Mesenchymal stem cell (in vitro differentiated cells and primary cell): Measurements from ENCODE around the gene FGF14.

Source experiments
- DNase-seq: peaks from one replicate; pipeline ENCODE4 v3.0.0-alpha.2; 2013
- H2AFZ ChIP-seq: one replicate; pipeline ENCODE4 v1.6.1; 2013; ENCODE audit warnings: low read depth, mild to moderate bottlenecking, control low read depth, inconsistent platforms, low read length, moderate library complexity
- H2AK5ac ChIP-seq: 2 replicates; pipeline ENCODE4 v1.6.1; 2013; ENCODE audit warnings: low read length, moderate library complexity, mild to moderate bottlenecking, inconsistent platforms; ENCODE audit not compliant: severe bottlenecking
- H2BK120ac ChIP-seq: one replicate; pipeline ENCODE4 v1.6.1; 2013; ENCODE audit warnings: low read depth, mild to moderate bottlenecking, inconsistent platforms, low read length, moderate library complexity
- H2BK12ac ChIP-seq, 2 experiments: one replicate each; pipeline ENCODE4 v1.6.1; 2013; ENCODE audit warnings: inconsistent platforms in 2 of 2, low read length in 2 of 2, mild to moderate bottlenecking in 2 of 2, moderate library complexity in 2 of 2, control low read depth in 1 of 2
- H2BK15ac ChIP-seq: one replicate; pipeline ENCODE4 v1.6.1; 2013; ENCODE audit warnings: mild to moderate bottlenecking, low read depth, inconsistent platforms; ENCODE audit not compliant: poor library complexity, severe bottlenecking
- H2BK5ac ChIP-seq: 2 replicates; pipeline ENCODE4 v1.6.1; 2013; ENCODE audit warnings: low read depth, mild to moderate bottlenecking, low read length, control low read depth, inconsistent platforms; ENCODE audit not compliant: poor library complexity, severe bottlenecking
- H3K14ac ChIP-seq, 2 experiments: one replicate each; pipeline ENCODE4 v1.6.1; 2013; ENCODE audit warnings: inconsistent platforms in 2 of 2, low read length in 2 of 2, control low read depth in 1 of 2, mild to moderate bottlenecking in 1 of 2, moderate library complexity in 1 of 2
- H3K18ac ChIP-seq, 2 experiments: one replicate each; pipeline ENCODE4 v1.6.1; 2013; ENCODE audit warnings: inconsistent platforms in 2 of 2, low read length in 2 of 2, control low read depth in 1 of 2, low read depth in 1 of 2, mild to moderate bottlenecking in 1 of 2
- H3K23ac ChIP-seq, 2 experiments: one replicate each; pipeline ENCODE4 v1.6.1; 2013; ENCODE audit warnings: inconsistent platforms in 2 of 2, low read length in 2 of 2, mild to moderate bottlenecking in 2 of 2, moderate library complexity in 2 of 2, control low read depth in 1 of 2
- H3K27ac ChIP-seq: 2 replicates; pipeline ENCODE4 v1.5.1; 2013; ENCODE audit warnings: mild to moderate bottlenecking, moderate library complexity, low read length, control low read depth, inconsistent platforms; ENCODE audit not compliant: poor library complexity, severe bottlenecking
- H3K27me3 ChIP-seq, 2 experiments: 2 replicates each; pipeline versions ENCODE4 v1.6.1 to v1.7.0; 2013; ENCODE audit warnings: low read length in 2 of 2, mild to moderate bottlenecking in 2 of 2, moderate library complexity in 2 of 2, control low read depth in 1 of 2, inconsistent platforms in 1 of 2; ENCODE audit not compliant: control insufficient read depth in 1 of 2, insufficient read depth in 1 of 2
- H3K36me3 ChIP-seq, 2 experiments: 2 replicates each; pipeline versions ENCODE4 v1.6.1 to v1.7.0; 2013; ENCODE audit warnings: low read length in 2 of 2, control low read depth in 1 of 2, inconsistent platforms in 1 of 2, low read depth in 1 of 2, mild to moderate bottlenecking in 1 of 2; ENCODE audit not compliant: insufficient read depth in 2 of 2, control insufficient read depth in 1 of 2
- H3K4ac ChIP-seq, 2 experiments: one replicate each; pipeline ENCODE4 v1.6.1; 2013; ENCODE audit warnings: inconsistent platforms in 2 of 2, low read length in 2 of 2, mild to moderate bottlenecking in 2 of 2, moderate library complexity in 2 of 2, control low read depth in 1 of 2, low read depth in 1 of 2
- H3K4me1 ChIP-seq: 2 replicates; pipeline ENCODE4 v1.6.1; 2013; ENCODE audit warnings: low read depth, low read length, control low read depth; ENCODE audit not compliant: control insufficient read depth, insufficient read depth
- H3K4me2 ChIP-seq: 2 replicates; pipeline ENCODE4 v1.6.1; 2013; ENCODE audit warnings: low read length, mild to moderate bottlenecking, inconsistent platforms; ENCODE audit not compliant: poor library complexity, severe bottlenecking
- H3K4me3 ChIP-seq, 2 experiments: 2 replicates each; pipeline versions ENCODE4 v1.5.1 to v1.7.0; 2013; ENCODE audit warnings: low read length in 2 of 2, mild to moderate bottlenecking in 2 of 2, control low read depth in 1 of 2, low read depth in 1 of 2; ENCODE audit not compliant: insufficient read depth in 1 of 2
- H3K79me1 ChIP-seq: replicated peaks from 2 replicates; pipeline ENCODE4 v1.6.1; 2013; ENCODE audit warnings: mild to moderate bottlenecking, control low read depth, low read length, inconsistent platforms; ENCODE audit not compliant: poor library complexity, severe bottlenecking
- H3K9ac ChIP-seq: 2 replicates; pipeline ENCODE4 v1.7.0; 2013; ENCODE audit warnings: mild to moderate bottlenecking, low read length, moderate library complexity
- H3K9me3 ChIP-seq: 2 replicates; pipeline ENCODE4 v1.7.0; 2013; ENCODE audit warnings: mild to moderate bottlenecking, low read length; ENCODE audit not compliant: control insufficient read depth
- H4K8ac ChIP-seq: one replicate; pipeline ENCODE4 v1.6.1; 2013; ENCODE audit warnings: inconsistent platforms, mild to moderate bottlenecking, low read length, moderate library complexity
- H4K91ac ChIP-seq: one replicate; pipeline ENCODE4 v1.6.1; 2013; ENCODE audit warnings: mild to moderate bottlenecking, low read length, inconsistent platforms
- WGBS: methylation state at CpG from one replicate; pipeline ENCODE4 v1.1.7; 2013; ENCODE audit warnings: mixed read lengths; 5-methylcytosine and 5-hydroxymethylcytosine counted together

The FGF14 gene

GRCh38 chr13:102021777-102022176 lies 380.1 kb downstream of the FGF14 start:
- Histone ChIP-seq H3K36me3 (no peaks in the 10 kb centered on the region), H2BK5ac (no peak overlapping the region), H3K14ac (no peak overlapping the region)

GRCh38 chr13:102020611-102021216 lies 381.1 kb downstream of the FGF14 start:
- no peak overlapping the region for H2AFZ ChIP-seq
- no peak overlapping the region for H3K4ac ChIP-seq
- no peak overlapping the region for H3K23ac ChIP-seq
- no peaks in the 10 kb centered on the region for H3K4me1 ChIP-seq
- no peak overlapping the region for H3K14ac ChIP-seq
- H2BK120ac ChIP-seq: no peak overlapping the region
- DNase-seq: no peak
- H2BK12ac ChIP-seq: no peak overlapping the region
- no peak overlapping the region for H3K27ac ChIP-seq
- no peak overlapping the region for H2BK15ac ChIP-seq
- no peak overlapping the region for H3K9ac ChIP-seq
- H3K27me3 ChIP-seq: no peaks in the 10 kb centered on the region
- H3K9me3 ChIP-seq: peaks cover 49% of the 10 kb centered on the region
- no peak overlapping the region for H2BK5ac ChIP-seq
- no peak overlapping the region for H4K91ac ChIP-seq
- H3K36me3 ChIP-seq: no peaks in the 10 kb centered on the region
- H3K4me3 ChIP-seq: no peak overlapping the region
- H3K4me2 ChIP-seq: no peak overlapping the region
- no peaks in the 10 kb centered on the region for H3K79me1 ChIP-seq
- no peak overlapping the region for H4K8ac ChIP-seq
- H2AK5ac ChIP-seq: no peak overlapping the region
- 78% methylated on average over 4 of the region's 4 CpGs for WGBS
- no peak overlapping the region for H3K18ac ChIP-seq

More at GRCh38 chr13:102021777-102022176, 380.1 kb downstream of the FGF14 start:
- DNase-seq: no peak
- no peak overlapping the region for H4K8ac ChIP-seq
- H3K9me3 ChIP-seq: peaks cover 44% of the 10 kb centered on the region
- H3K79me1 ChIP-seq: no peaks in the 10 kb centered on the region
- no peak overlapping the region for H3K4me3 ChIP-seq
- H3K23ac ChIP-seq: no peak overlapping the region
- WGBS: 77% methylated on average over 2 of the region's 2 CpGs
- H3K4me2 ChIP-seq: no peak overlapping the region
- no peak overlapping the region for H4K91ac ChIP-seq
- H2BK12ac ChIP-seq: no peak overlapping the region
- H2AK5ac ChIP-seq: no peak overlapping the region
- H3K4me1 ChIP-seq: no peaks in the 10 kb centered on the region
- no peak overlapping the region for H3K27ac ChIP-seq
- H3K4ac ChIP-seq: no peak overlapping the region
- H2BK15ac ChIP-seq: no peak overlapping the region
- H3K9ac ChIP-seq: no peak overlapping the region
- H2AFZ ChIP-seq: no peak overlapping the region
- no peak overlapping the region for H3K18ac ChIP-seq
- no peaks in the 10 kb centered on the region for H3K27me3 ChIP-seq
- no peak overlapping the region for H2BK120ac ChIP-seq

DNA sequence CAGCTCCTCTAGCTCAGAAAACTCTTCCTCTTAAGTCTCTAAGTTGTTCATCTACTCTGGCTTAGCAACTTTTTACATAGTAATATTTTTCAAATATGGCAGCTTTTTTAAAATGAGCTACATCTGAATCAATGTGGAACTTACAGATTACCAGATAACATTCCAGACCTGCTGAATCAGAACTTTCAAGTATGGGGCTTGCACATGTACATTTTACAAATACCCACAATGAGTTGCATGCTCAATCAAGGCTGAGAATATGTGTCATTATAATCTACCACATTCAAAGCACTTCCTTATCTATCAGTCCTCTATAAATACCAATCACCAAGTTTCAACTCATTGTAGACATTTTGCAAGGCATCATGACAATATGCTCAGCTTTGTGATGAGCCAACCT lies 383.1 kb downstream of the FGF14 start:
- no peak overlapping the region for H3K4me2 ChIP-seq
- H2BK12ac ChIP-seq: no peak overlapping the region
- H3K4me1 ChIP-seq: no peaks in the 10 kb centered on the region
- H4K91ac ChIP-seq: no peak overlapping the region
- H3K4me3 ChIP-seq: no peak overlapping the region
- no peak overlapping the region for H3K9ac ChIP-seq
- H2AFZ ChIP-seq: no peak overlapping the region
- H2BK5ac ChIP-seq: no peak overlapping the region
- no peak overlapping the region for H3K23ac ChIP-seq
- H2BK15ac ChIP-seq: no peak overlapping the region
- no peak overlapping the region for H3K14ac ChIP-seq
- no peak overlapping the region for H3K27ac ChIP-seq
- no peak overlapping the region for H2BK120ac ChIP-seq
- DNase-seq: no peak
- no peaks in the 10 kb centered on the region for H3K27me3 ChIP-seq
- H2AK5ac ChIP-seq: no peak overlapping the region
- H3K4ac ChIP-seq: no peak overlapping the region
- H3K18ac ChIP-seq: no peak overlapping the region
- H4K8ac ChIP-seq: no peak overlapping the region
- H3K9me3 ChIP-seq: peaks cover 49% of the 10 kb centered on the region
- no peaks in the 10 kb centered on the region for H3K36me3 ChIP-seq
- no peaks in the 10 kb centered on the region for H3K79me1 ChIP-seq

GRCh38 chr13:102017248-102017647 lies 384.6 kb downstream of the FGF14 start:
- Histone ChIP-seq H3K4me3 (peak overlapping the region in 1 of 2 experiments; percentile 32), H3K27ac (no peak overlapping the region), H2AFZ (no peak overlapping the region), H3K9me3 (peaks cover 49% of the 10 kb centered on the region), H3K9ac (no peak overlapping the region), H3K4me2 (no peak overlapping the region), H3K79me1 (no peaks in the 10 kb centered on the region), H3K14ac (no peak overlapping the region), H3K4ac (no peak overlapping the region), H4K8ac (no peak overlapping the region), H3K23ac (no peak overlapping the region), H3K36me3 (no peaks in the 10 kb centered on the region), H2BK120ac (no peak overlapping the region), H2BK12ac (no peak overlapping the region), H2BK5ac (no peak overlapping the region), H2AK5ac (no peak overlapping the region), H3K18ac (no peak overlapping the region), H3K4me1 (no peaks in the 10 kb centered on the region), H4K91ac (no peak overlapping the region), H3K27me3 (no peaks in the 10 kb centered on the region), H2BK15ac (no peak overlapping the region)
- DNase-seq: no peak
